GM11168 (cell line): ENCODE measurements around the gene GSTA4.
"Not testable (repeated sequence)": the region's sequence is repeated elsewhere in the genome, so short reads cannot be mapped to it uniquely, and the experiment has no call there.

ENCODE experiments used
- in situ Hi-C: fragments of 300-500 bp; cut with MboI; formaldehyde crosslinking; loops from one replicate; pipeline ENCODE4 v1.12.0; 2022; ENCODE audit warnings: low sequenced_read_pairs; ENCODE audit not compliant: unreplicated experiment

The GSTA4 gene

GRCh38 chr6:52981222-52981900 lies 13.7 kb downstream of the GSTA4 start:
- in situ Hi-C loops = no loop called here

- in situ Hi-C loops = no loop called here
These were observed 18.5 kb downstream of the GSTA4 start for GRCh38 chr6:52976591-52977035.

- in situ Hi-C loops = no loop called here
These were observed 18.9 kb downstream of the GSTA4 start for GRCh38 chr6:52976149-52976548.

- in situ Hi-C loops = no loop called here
These were observed 19.5 kb downstream of the GSTA4 start for GRCh38 chr6:52975580-52975979.

GRCh38 chr6:52972989-52973388 lies 22.1 kb downstream of the GSTA4 start:
- in situ Hi-C loops = no loop called here

GRCh38 chr6:52969359-52969758 lies 25.7 kb downstream of the GSTA4 start:
- in situ Hi-C loops = no loop called here

- in situ Hi-C loops = no loop called here
These were observed 29.0 kb downstream of the GSTA4 start for GRCh38 chr6:52966101-52966500.

GRCh38 chr6:52965380-52965779 lies 29.7 kb downstream of the GSTA4 start:
- in situ Hi-C loops = no loop called here

GRCh38 chr6:52964318-52964717 lies 30.8 kb downstream of the GSTA4 start:
- in situ Hi-C loops = no loop called here

GRCh38 chr6:52962701-52963100 lies 32.4 kb downstream of the GSTA4 start:
- in situ Hi-C loops = no loop called here

GRCh38 chr6:52961022-52961421 lies 34.1 kb downstream of the GSTA4 start:
- in situ Hi-C loops = not testable (repeated sequence)

- in situ Hi-C loops = not testable (repeated sequence)
These were observed 34.9 kb downstream of the GSTA4 start for GRCh38 chr6:52960211-52960610.

GRCh38 chr6:52958546-52959255 lies 36.4 kb downstream of the GSTA4 start:
- in situ Hi-C loops = no loop called here

- in situ Hi-C loops = no loop called here
These were observed 39.2 kb downstream of the GSTA4 start for GRCh38 chr6:52955871-52956270.

- in situ Hi-C loops = no loop called here
These were observed 40.9 kb downstream of the GSTA4 start for GRCh38 chr6:52953911-52954839.

GRCh38 chr6:52946306-52946705 lies 48.8 kb downstream of the GSTA4 start:
- in situ Hi-C loops = no loop called here

- in situ Hi-C loops = not testable (repeated sequence)
These were observed 52.3 kb downstream of the GSTA4 start for GRCh38 chr6:52942821-52943220.

GRCh38 chr6:52942221-52942620 lies 52.9 kb downstream of the GSTA4 start:
- in situ Hi-C loops = no loop called here

GRCh38 chr6:52937908-52938307 lies 57.2 kb downstream of the GSTA4 start:
- in situ Hi-C loops = no loop called here

- in situ Hi-C loops = no loop called here
These were observed 61.3 kb downstream of the GSTA4 start for GRCh38 chr6:52933778-52934177.

GRCh38 chr6:52931351-52931750 lies 63.7 kb downstream of the GSTA4 start:
- in situ Hi-C loops = no loop called here
